Measurements from ENCODE around the gene ADD2. TPM values are rescaled to one million over a fixed set of nuclear protein-coding genes. Genes with fewer than 3 reads are reported as not detected.
"Not testable (repeated sequence)": the region's sequence is repeated elsewhere in the genome, so short reads cannot be mapped to it uniquely, and the experiment has no call there.

Gene ADD2, protein sequence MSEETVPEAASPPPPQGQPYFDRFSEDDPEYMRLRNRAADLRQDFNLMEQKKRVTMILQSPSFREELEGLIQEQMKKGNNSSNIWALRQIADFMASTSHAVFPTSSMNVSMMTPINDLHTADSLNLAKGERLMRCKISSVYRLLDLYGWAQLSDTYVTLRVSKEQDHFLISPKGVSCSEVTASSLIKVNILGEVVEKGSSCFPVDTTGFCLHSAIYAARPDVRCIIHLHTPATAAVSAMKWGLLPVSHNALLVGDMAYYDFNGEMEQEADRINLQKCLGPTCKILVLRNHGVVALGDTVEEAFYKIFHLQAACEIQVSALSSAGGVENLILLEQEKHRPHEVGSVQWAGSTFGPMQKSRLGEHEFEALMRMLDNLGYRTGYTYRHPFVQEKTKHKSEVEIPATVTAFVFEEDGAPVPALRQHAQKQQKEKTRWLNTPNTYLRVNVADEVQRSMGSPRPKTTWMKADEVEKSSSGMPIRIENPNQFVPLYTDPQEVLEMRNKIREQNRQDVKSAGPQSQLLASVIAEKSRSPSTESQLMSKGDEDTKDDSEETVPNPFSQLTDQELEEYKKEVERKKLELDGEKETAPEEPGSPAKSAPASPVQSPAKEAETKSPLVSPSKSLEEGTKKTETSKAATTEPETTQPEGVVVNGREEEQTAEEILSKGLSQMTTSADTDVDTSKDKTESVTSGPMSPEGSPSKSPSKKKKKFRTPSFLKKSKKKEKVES
- total RNA-seq: 10 to 100 TPM in 1 of 3 donors, 1 to 10 TPM in 2; 4.8 to 13.7 (median 8.0) TPM

DNA sequence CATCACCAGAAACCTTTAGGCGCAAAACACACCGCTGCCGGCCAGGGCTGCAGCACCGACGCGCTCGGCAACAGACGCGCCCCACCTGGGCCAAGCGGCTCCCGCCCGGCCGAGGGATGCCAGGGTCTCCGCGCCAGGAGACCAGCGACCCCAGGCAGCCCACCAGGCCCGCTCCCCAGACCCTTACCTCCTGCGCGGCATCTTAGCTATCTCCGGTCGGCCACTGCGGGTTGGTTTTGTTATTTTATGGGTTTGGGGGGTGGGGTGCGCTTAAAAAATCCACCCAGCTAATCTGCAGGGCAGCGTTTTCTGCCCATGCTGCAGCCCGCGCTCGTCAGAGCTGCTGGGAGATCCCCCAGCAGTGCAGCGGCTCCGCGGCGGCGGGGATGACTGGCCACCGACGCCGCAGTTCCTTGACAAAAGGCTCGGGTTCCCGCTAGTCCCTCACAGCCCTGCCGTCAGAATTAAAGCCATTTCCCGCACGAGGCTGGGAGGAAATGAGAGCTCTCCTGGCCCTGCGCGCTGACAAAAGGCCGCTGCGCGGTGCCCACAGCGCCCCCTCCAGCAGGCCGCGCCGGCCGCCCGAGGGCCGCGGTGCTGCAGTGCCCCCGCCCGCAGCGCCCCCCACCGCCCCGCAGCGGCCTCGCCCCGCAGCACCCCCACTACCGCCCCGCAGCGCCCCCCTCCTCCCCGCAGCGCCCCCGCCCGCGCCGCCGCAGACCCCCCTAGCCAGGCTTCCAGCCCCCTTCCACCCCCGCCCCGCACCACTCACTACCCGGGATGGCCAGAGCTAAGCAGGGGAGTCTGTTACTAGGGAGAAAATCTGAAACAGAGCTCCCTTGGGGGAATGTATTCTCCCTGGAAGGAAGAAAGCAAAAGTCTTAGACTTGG lies at the start of gene ADD2:
ADD2 (minus strand) TSS at position 502 of the 891 bp plus-strand sequence. CDS start 61,792 bp downstream, outside the sequence.
- peaks cover 14% of the 10 kb centered on the region for H3K4me1 Mint-ChIP-seq (ENCODE audit: low read depth)
- DNase-seq: peak; percentile 23
- peaks cover under 1% of the 10 kb centered on the region for H3K36me3 Mint-ChIP-seq (ENCODE audit: insufficient read depth)
- ATAC-seq: peak; percentile 79 to 86
- peaks cover 50% of the 10 kb centered on the region for H3K27me3 Mint-ChIP-seq (ENCODE audit: low read depth)
- H3K9me3 Mint-ChIP-seq: no peaks in the 10 kb centered on the region
- peak within 1 kb of the TSS; percentile 84 for H3K4me3 Mint-ChIP-seq

DNA sequence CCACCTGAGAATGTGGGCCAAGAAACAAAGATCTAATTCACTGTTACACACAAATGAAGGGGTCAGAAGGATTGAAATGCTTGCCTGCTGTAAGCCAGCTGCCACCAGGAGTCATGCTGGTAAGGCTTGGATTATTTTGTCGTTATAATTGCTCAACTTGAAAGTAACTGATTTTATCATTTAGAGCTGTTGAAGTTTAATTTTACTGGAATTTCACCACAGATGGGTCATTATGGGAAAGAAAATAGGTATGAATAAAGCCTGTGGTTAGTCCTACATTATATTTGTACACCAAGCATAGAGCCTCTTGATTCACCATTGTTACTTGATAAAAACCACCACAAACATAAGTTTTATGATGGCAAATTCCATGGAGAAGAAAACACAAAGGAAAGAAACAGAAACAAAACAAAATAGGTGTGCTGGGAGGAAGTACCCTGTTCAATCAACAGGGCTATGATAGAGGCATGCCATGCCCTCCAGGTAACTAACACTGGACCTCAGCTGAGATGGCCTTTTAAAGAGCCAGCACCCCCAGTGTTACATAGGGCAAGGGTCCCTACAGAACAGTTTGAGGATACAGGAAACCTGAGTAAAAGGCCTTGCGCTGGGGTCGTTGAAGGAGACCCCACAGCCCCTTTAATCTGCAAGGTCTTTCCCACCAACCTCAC lies 49.4 kb upstream of the ADD2 start:
- no peaks in the 10 kb centered on the region for H3K9me3 Mint-ChIP-seq
- H3K36me3 Mint-ChIP-seq (ENCODE audit: insufficient read depth): no peaks in the 10 kb centered on the region
- no peaks in the 10 kb centered on the region for H3K4me1 Mint-ChIP-seq (ENCODE audit: low read depth)
- DNase-seq (no peak), ATAC-seq (no peak)
- H3K27me3 Mint-ChIP-seq (ENCODE audit: low read depth): peaks cover 3% of the 10 kb centered on the region
- no peak overlapping the region for H3K4me3 Mint-ChIP-seq

DNA sequence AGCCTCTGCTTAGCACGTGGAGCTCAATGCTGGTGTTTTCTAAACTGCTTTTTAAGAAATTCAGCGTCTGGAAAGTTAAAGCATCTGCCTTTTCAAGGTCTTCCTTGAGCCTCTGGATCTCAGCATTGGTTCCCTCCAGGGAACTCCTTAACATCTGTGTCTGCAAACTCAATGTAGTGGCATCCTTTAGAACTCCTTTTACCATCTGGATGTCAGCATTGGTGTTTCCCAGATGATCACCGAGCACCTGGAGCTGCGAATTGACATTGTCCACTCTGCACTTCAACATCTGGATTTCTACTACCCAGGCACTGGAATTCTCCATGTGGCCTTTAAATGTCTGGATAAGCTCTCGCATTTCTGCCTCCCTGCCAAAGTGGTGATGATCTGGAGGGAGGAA lies 48.7 kb upstream of the ADD2 start:
- Mint-ChIP-seq H3K4me1 (ENCODE audit: low read depth) (no peaks in the 10 kb centered on the region), H3K4me3 (no peak overlapping the region), H3K9me3 (no peaks in the 10 kb centered on the region), H3K36me3 (ENCODE audit: insufficient read depth) (no peaks in the 10 kb centered on the region), H3K27me3 (ENCODE audit: low read depth) (peaks cover 3% of the 10 kb centered on the region)
- no peak for ATAC-seq
- no peak for DNase-seq

DNA sequence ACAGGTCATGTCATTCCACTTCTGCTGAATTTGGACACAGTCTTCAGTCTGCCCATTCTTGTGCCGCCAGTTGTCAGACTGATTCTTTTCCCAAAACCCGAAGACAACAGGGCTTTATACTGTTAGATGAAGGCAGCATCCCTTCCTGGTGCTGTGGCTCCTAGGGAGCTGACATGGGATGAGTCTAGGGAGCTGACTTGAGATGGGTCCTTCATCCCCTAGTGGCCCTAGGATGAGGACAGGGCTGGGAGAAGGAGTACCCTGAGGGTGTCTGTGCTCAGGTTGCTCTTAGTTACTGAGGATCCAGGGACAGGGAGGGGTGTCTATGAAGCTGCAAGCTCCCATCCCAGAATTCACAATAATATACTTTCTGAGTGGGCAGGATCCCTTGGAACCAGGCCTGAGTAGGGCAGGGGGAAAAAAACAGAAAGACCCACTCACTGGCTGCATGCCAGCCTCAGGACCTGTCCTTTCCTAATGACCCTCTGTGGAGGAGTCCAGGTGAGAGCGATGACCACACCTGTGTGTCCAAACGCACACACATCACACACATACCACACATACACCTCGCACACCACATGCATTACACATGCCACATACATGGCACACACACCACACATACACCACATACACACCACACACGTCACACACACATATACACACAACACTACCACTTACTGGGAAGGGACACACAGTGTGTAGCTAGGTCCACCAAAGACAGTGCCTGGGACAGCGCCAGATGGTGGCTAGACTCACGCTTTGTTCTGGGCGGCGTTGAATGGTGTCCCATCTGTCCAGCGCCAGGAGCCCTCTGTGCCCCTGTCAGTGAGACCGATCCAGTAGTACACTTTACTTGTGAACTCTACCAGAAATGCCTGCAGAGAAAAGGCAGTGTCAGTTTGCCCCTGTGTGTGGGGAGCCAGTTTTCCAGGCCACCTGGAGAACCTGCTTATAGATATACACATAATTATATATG lies 41.3 kb upstream of the ADD2 start:
- Mint-ChIP-seq H3K4me1 (ENCODE audit: low read depth) (no peaks in the 10 kb centered on the region), H3K27me3 (ENCODE audit: low read depth) (peaks cover 13% of the 10 kb centered on the region), H3K36me3 (ENCODE audit: insufficient read depth) (no peaks in the 10 kb centered on the region), H3K4me3 (no peak overlapping the region), H3K9me3 (no peaks in the 10 kb centered on the region)
- DNase-seq (no peak), ATAC-seq (no peak)

DNA sequence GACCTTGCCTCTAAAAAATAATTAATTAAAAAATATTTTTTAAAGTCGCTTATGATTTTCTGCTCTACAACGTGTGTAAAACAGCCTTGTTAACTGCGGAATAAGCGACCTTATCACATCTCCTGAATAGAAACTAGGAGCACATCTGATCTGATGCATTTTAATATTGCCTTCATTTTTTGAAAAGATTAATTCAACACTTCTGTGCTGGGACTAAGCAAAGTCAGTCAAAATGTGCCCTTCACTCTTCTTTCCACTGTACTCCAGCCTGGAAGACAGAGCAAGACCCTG lies 39.8 kb upstream of the ADD2 start:
- Mint-ChIP-seq H3K4me1 (ENCODE audit: low read depth) (no peaks in the 10 kb centered on the region), H3K36me3 (ENCODE audit: insufficient read depth) (no peaks in the 10 kb centered on the region), H3K9me3 (no peaks in the 10 kb centered on the region), H3K27me3 (ENCODE audit: low read depth) (peaks cover 12% of the 10 kb centered on the region), H3K4me3 (no peak overlapping the region)
- DNase-seq: no peak
- no peak for ATAC-seq

DNA sequence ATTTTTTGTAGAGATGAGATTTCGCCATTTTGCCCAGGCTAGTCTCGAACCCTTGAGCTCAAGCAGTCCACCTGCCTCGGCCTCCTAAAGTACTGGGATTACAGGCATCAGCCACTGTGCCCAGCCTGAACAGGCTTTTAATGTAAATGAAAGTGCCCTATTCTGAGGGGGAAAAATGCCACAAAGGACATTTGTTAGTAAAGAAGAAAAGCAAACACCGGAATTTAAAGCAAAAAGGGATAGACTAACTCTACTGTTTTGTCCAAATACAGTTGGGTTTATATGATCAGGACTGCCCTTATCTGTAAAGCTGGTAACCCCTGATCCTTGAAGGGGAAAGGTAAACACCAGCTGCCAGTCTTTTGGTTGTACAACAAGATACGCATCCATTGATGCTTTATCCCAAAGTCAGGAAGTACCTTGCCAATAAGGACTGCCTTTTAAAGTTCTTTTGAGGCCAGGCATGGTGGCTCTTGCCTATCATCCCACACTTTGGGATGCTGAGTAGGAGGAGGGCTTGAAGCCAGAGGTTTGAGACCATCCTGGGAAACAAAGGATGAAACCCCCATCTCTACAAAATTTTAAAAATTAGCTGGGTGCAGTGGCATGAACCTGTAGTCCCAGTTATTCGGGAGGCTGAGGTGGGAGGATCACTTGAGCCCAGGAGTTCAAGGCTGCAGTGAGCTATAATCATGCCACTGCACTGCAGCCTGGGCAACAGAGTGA lies 39.3 kb upstream of the ADD2 start:
- Mint-ChIP-seq H3K27me3 (ENCODE audit: low read depth) (peaks cover 13% of the 10 kb centered on the region), H3K4me3 (no peak overlapping the region), H3K9me3 (no peaks in the 10 kb centered on the region), H3K36me3 (ENCODE audit: insufficient read depth) (no peaks in the 10 kb centered on the region), H3K4me1 (ENCODE audit: low read depth) (no peaks in the 10 kb centered on the region)
- DNase-seq (no peak), ATAC-seq (no peak)

DNA sequence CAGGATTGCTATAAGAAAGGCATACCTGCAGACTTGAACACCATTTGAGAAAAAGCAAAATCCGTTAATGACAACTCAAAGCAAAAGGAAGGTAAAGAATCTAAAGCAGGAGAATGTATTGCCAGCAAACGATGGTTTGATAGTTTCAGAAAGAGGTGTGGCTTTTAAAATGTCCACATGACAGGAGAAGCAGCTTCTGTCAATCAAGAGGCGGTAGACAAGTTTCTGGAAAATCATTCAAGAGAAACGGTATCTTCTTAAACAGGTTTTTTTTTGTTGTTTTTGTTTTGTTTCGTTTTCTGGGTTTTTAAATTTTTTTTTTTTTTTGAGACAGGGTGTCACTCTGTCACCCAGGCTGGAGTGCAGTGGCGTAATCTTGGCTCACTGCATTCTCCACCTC lies 38.6 kb upstream of the ADD2 start:
- Mint-ChIP-seq H3K9me3 (no peaks in the 10 kb centered on the region), H3K4me3 (no peak overlapping the region), H3K36me3 (ENCODE audit: insufficient read depth) (no peaks in the 10 kb centered on the region), H3K27me3 (ENCODE audit: low read depth) (peaks cover 13% of the 10 kb centered on the region), H3K4me1 (ENCODE audit: low read depth) (no peaks in the 10 kb centered on the region)
- no peak for ATAC-seq
- no peak for DNase-seq

DNA sequence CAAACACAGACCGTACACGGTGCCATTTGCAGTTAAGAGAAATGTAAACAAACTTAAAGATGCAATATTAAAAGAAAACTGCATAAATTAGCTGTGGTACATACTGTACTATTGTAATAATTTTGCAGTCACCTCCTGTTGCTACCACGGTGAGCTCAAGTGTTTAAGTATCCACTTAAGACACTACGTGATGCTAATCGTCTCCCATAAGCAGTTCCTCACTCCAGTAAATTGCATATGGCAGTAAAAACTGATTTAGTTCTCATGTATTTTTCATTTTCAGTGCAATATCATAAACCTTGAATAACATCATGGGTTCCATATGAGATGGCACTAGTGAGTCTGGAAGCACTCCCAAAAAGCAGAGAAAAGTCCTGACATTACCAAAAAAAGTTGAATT lies 38.0 kb upstream of the ADD2 start:
- DNase-seq (no peak), ATAC-seq (no peak)
- H3K4me1 Mint-ChIP-seq (ENCODE audit: low read depth): no peaks in the 10 kb centered on the region
- peaks cover 13% of the 10 kb centered on the region for H3K27me3 Mint-ChIP-seq (ENCODE audit: low read depth)
- H3K36me3 Mint-ChIP-seq (ENCODE audit: insufficient read depth): no peaks in the 10 kb centered on the region
- no peak overlapping the region for H3K4me3 Mint-ChIP-seq
- no peaks in the 10 kb centered on the region for H3K9me3 Mint-ChIP-seq

DNA sequence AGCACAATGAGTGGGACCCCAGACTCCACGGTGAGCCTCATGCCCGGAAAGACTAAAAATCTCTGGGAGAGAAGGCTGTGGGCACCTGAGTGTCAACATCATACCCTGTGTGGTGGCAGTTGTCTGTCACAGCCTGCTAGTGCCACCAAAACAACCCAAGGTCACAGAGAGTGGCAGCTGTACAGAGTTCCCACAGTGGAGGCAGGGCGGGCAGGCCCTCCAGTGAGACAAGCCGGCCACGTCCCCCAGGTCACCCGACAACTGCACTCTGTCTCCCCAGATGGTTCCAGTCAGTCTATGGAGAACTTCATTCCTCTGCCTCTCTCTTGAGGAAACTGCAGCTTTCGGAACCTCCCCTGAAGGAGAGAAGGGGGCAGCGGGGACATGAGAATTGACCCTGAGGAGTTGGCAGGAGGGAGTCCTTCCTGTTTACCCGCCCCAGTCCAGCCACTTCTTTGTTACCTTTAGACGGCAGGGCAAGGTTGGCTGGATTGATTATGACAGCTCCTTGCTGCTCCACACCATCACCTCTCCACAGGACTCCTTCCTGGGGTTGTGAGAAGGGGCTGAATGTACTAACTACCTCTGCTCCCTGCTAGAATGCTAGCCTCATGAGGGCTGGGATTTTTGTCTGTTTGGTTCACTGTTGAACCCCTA lies 33.7 kb upstream of the ADD2 start:
- Mint-ChIP-seq H3K4me1 (ENCODE audit: low read depth) (no peaks in the 10 kb centered on the region), H3K9me3 (peaks cover 7% of the 10 kb centered on the region), H3K27me3 (ENCODE audit: low read depth) (peaks cover 9% of the 10 kb centered on the region), H3K4me3 (no peak overlapping the region), H3K36me3 (ENCODE audit: insufficient read depth) (no peaks in the 10 kb centered on the region)
- DNase-seq (no peak), ATAC-seq (no peak)

DNA sequence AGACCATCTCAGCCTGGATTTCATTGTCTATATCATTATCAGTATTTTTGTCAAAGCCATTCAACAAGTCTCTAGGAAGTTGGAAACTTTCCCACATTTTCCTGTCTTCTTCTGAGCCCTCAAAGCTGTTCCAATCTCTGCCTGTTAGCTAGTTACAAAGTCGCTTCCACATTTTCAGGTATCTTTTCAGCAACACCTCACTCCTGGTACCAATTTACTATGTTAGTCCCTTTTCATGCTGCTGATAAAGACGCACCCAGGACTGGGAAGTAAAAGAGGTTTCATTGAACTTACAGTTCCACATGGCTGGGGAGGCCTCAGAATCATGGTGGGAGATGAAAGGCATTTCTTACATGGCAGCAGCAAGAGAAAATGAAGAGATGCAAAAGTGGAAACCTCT lies 31.7 kb upstream of the ADD2 start:
- H3K27me3 Mint-ChIP-seq (ENCODE audit: low read depth): peaks cover 6% of the 10 kb centered on the region
- H3K9me3 Mint-ChIP-seq: peaks cover 7% of the 10 kb centered on the region
- H3K4me1 Mint-ChIP-seq (ENCODE audit: low read depth): no peaks in the 10 kb centered on the region
- ATAC-seq: no peak
- H3K4me3 Mint-ChIP-seq: no peak overlapping the region
- no peak for DNase-seq
- no peaks in the 10 kb centered on the region for H3K36me3 Mint-ChIP-seq (ENCODE audit: insufficient read depth)

DNA sequence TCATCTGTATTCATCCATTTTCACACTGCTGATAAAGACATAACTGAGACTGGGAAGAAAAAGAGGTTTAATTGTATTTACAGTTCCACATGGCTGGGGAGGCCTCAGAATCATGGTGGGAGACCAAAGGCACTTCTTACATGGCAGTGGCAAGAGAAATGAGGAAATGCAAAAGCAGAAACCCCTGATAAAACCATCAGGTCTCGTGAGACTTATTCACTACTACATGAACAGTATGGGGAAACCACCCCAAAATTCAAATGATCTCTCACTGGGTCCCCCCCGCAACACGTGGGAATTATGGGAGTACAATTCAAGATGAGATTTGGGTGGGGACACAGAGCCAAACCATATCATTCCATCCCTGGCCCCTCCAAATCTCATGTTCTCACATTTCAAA lies 30.0 kb upstream of the ADD2 start:
- not testable (repeated sequence) for ATAC-seq; H3K4me1 Mint-ChIP-seq (ENCODE audit: low read depth); H3K36me3 Mint-ChIP-seq (ENCODE audit: insufficient read depth); DNase-seq; H3K4me3 Mint-ChIP-seq; H3K9me3 Mint-ChIP-seq
- H3K27me3 Mint-ChIP-seq (ENCODE audit: low read depth): peaks cover 13% of the 10 kb centered on the region

DNA sequence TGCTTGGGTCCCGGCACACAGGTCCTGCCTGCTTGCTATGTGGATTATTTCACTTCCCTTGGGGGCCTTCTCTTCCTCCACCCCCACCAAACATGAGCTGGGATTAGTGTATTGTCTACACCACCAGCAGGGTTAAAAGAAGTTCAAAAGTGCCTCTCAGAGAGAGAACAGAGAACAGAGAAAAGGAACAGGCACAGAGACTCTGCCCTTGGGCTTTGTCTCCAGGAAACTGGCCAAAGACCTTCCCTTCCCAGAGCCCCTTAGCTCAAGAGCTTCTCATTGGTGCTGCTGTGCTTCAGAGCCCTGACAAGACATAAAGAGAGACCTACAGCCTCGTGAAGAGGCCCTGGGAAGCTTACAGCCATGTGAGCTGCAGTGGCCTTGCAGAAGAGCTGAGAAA lies 29.5 kb upstream of the ADD2 start:
- H3K9me3 Mint-ChIP-seq: peaks cover 7% of the 10 kb centered on the region

More for the DNA sequence above, 29.5 kb upstream of the ADD2 start:
- Mint-ChIP-seq H3K4me3 (no peak overlapping the region), H3K27me3 (ENCODE audit: low read depth) (peaks cover 13% of the 10 kb centered on the region), H3K36me3 (ENCODE audit: insufficient read depth) (no peaks in the 10 kb centered on the region), H3K4me1 (ENCODE audit: low read depth) (no peaks in the 10 kb centered on the region)
- DNase-seq (no peak), ATAC-seq (no peak)
